Osteocyte (in vitro differentiated cells): Measurements from ENCODE around the gene SLC18A3. TPM values are rescaled to one million over a fixed set of nuclear protein-coding genes. Genes with fewer than 3 reads are reported as not detected.

ENCODE experiments used
- DNase-seq: peaks from one replicate; pipeline ENCODE4 v3.0.0; 2021; ENCODE audit warnings: mixed read lengths; ENCODE audit not compliant: unreplicated experiment; ENCODE audit errors: extremely low spot score
- H3K27ac Mint-ChIP-seq: one replicate; pipeline ENCODE4 v1.8.0; 2021; ENCODE audit warnings: mild to moderate bottlenecking, mixed read lengths; ENCODE audit not compliant: unreplicated experiment
- H3K27me3 Mint-ChIP-seq: one replicate; pipeline ENCODE4 v1.8.0; 2021; ENCODE audit warnings: mixed read lengths; ENCODE audit not compliant: unreplicated experiment
- H3K36me3 Mint-ChIP-seq: one replicate; pipeline ENCODE4 v1.8.0; 2021; ENCODE audit warnings: mixed read lengths; ENCODE audit not compliant: unreplicated experiment
- H3K4me1 Mint-ChIP-seq: one replicate; pipeline ENCODE4 v1.8.0; 2021; ENCODE audit warnings: mixed read lengths; ENCODE audit not compliant: unreplicated experiment
- H3K4me3 Mint-ChIP-seq: one replicate; pipeline ENCODE4 v1.8.0; 2021; ENCODE audit warnings: mild to moderate bottlenecking, moderate library complexity, mixed read lengths; ENCODE audit not compliant: unreplicated experiment
- H3K9me3 Mint-ChIP-seq: one replicate; pipeline ENCODE4 v1.8.0; 2021; ENCODE audit warnings: mixed read lengths; ENCODE audit not compliant: unreplicated experiment
- CTCF ChIP-seq: fragments of 200-600 bp; sonication (generic); IDR thresholded peaks from 2 replicates; pipeline ENCODE4 v1.5.0; 2021; ENCODE audit warnings: antibody characterized with exemption, mild to moderate bottlenecking, moderate library complexity
- total RNA-seq: library from RNA; stranded (reverse); gene quantifications from 2 replicates; pipeline ENCODE4 v1.2.1, GENCODE V29; 2021

SLC18A3 gene
- total RNA-seq, 1 donor from 2014 or later, result 0.32 TPM

GRCh38 chr10:49600781-49601400, 9.2 kb upstream of the SLC18A3 start:
- peak; percentile 48 for DNase-seq
- Mint-ChIP-seq H3K9me3 (no peaks in the 10 kb centered on the region), H3K4me3 (no peak overlapping the region), H3K4me1 (peaks cover 4% of the 10 kb centered on the region), H3K27ac (no peak overlapping the region), H3K27me3 (peaks cover 24% of the 10 kb centered on the region), H3K36me3 (no peaks in the 10 kb centered on the region)
- no peak for TF ChIP-seq CTCF

GRCh38 chr10:49601857-49602256, 8.3 kb upstream of the SLC18A3 start:
- H3K4me1 Mint-ChIP-seq, result peaks cover 4% of the 10 kb centered on the region
- DNase-seq, result peak; percentile 67
- no peaks in the 10 kb centered on the region for H3K36me3 Mint-ChIP-seq
- no peak overlapping the region for H3K27ac Mint-ChIP-seq
- peaks cover 28% of the 10 kb centered on the region for H3K27me3 Mint-ChIP-seq
- no peaks in the 10 kb centered on the region for H3K9me3 Mint-ChIP-seq
- H3K4me3 Mint-ChIP-seq, result no peak overlapping the region
- no peak for TF ChIP-seq CTCF

- Mint-ChIP-seq H3K4me3 (no peak overlapping the region), H3K27ac (no peak overlapping the region), H3K36me3 (no peaks in the 10 kb centered on the region), H3K4me1 (peaks cover 7% of the 10 kb centered on the region), H3K27me3 (peaks cover 34% of the 10 kb centered on the region), H3K9me3 (no peaks in the 10 kb centered on the region)
- no peak for TF ChIP-seq CTCF
- peak; percentile 56 for DNase-seq
Observed at GRCh38 chr10:49602380-49603023, 7.6 kb upstream of the SLC18A3 start.

GRCh38 chr10:49605216-49605938, 4.7 kb upstream of the SLC18A3 start:
- Mint-ChIP-seq H3K4me1 (peaks cover 14% of the 10 kb centered on the region), H3K9me3 (no peaks in the 10 kb centered on the region), H3K4me3 (no peak overlapping the region), H3K27ac (no peak overlapping the region), H3K36me3 (no peaks in the 10 kb centered on the region), H3K27me3 (peaks cover 55% of the 10 kb centered on the region)
- TF ChIP-seq CTCF, result no peak
- peak; percentile 66 for DNase-seq

GRCh38 chr10:49605939-49606509, 4.1 kb upstream of the SLC18A3 start:
- Mint-ChIP-seq H3K4me3 (no peak overlapping the region), H3K9me3 (no peaks in the 10 kb centered on the region), H3K36me3 (no peaks in the 10 kb centered on the region), H3K4me1 (peaks cover 13% of the 10 kb centered on the region), H3K27me3 (peaks cover 58% of the 10 kb centered on the region), H3K27ac (no peak overlapping the region)
- peak; percentile 59 for DNase-seq
- no peak for TF ChIP-seq CTCF
